Epidermal melanocyte (primary cell): Measurements from ENCODE around the gene SPA17.

ENCODE experiments used
- DNase-seq: peaks from one replicate; pipeline ENCODE4 v3.0.0; 2011; ENCODE audit warnings: low spot score; ENCODE audit not compliant: insufficient read length

Gene SPA17

DNA sequence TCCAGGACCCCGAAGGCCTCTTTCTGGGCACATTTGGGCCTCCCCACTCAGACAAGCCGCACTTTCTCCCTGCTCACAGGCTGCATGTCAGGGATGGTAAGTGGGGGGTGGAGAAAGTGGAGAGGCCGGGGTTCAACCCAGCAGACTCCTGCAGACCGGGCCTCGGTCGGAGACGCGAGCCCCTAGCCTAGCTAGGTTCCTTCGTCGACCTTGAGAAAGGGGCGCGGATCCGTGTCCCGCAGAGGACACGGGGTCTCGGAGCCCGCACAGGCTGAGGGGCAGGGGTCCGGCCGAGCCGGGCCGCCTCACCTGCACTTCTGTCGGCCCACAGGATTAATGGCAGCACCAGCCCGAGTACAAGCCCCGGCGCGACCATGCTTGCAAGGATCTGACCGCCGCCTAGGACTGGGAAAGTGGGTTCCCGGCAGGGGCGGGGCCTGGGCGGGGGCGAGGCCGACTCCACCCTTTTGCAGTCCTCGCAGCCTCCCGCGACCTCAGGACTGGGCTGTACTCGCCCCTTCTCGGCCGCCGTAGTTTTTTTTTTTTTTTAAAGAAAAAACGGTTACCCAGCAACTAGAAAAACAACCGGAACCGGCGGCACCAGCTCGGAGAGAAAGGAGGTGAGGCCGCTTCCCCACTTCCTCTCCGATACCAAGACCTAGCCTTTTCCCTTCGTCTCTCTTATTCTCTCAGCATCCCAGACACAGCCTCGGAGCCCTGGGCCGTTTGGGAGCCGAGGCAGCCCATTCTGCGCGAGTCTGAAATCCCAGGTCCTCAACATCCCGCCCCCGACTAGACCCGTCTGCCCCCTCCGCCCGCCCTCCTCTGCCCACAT lies at the start of gene SPA17, which contains the start of gene SIAE:
TSS of gene SPA17 (plus strand) at position 572 of the 835 bp plus-strand sequence. CDS start 1,361 bp downstream, outside the sequence.
TSS of gene SIAE (minus strand) at position 407 of the 835 bp plus-strand sequence. CDS start at position 376, 31 bp downstream.
- DNase-seq: peak; percentile 93

DNA sequence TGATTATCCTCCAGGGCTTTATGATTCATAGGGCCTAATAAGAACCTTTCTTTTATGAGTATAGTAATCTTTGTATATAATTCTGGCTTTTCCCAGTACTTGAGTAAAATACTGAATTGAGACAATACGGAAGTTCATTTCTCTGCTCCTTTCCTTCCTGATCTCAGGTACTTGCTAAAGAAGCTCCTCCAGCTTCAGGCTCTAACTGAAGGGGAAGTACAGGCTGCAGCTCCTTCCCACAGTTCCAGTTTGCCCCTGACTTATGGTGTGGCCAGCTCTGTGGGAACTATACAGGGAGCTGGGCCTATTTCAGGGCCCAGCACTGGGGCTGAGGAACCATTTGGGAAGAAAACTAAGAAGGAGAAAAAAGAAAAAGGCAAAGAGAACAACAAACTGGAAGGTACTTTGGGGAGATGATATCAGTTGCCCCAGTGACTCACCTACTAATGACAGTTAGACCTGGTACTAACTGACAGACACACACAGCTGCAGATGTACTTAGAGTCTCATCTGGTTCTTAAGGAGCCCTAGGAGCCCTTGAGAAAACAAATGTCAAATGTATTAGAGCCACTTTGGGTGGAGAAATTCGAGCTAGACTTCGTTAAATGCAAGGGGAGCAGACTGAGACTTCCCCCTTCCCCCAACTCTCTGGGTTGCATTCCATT lies 48.1 kb upstream of the SPA17 start:
- DNase-seq: no peak

DNA sequence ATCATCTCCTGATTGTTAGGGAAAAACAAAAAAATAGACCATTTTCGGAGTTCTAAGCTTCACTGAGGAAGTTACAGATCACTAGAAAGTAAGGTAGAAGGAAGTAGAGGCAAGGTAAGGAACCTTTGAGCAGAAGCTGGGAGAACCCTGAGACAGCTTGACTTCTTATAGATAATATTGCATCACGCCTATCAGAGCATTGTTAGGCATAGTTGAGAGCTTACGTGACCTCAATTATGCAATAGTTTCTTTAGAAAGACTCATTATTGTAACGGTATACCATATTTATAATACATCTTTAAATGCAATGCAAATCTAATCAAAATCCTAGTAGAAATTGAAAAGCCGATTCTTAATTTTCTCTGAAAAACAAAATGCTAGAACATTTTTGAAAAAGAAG lies 46.2 kb upstream of the SPA17 start:
- no peak for DNase-seq

DNA sequence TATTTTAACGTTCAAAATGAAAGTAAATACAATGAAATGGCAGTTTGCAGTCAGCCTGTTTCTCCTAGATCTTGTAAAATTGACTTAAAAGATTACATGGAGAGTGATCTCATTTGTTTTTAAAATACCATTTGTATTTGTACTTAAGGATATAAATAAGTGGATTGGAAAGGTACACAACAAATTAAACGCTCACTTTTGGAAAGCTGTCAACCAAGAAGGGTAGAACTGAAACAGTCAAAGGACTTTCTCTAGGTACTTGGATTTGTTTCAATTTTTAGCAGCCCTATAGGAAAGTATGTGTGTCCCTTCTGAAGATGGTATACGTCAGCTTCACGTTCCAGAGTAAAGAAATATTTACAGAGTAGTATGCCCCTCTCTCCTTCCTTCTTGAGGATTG lies 43.7 kb upstream of the SPA17 start:
- no peak for DNase-seq

DNA sequence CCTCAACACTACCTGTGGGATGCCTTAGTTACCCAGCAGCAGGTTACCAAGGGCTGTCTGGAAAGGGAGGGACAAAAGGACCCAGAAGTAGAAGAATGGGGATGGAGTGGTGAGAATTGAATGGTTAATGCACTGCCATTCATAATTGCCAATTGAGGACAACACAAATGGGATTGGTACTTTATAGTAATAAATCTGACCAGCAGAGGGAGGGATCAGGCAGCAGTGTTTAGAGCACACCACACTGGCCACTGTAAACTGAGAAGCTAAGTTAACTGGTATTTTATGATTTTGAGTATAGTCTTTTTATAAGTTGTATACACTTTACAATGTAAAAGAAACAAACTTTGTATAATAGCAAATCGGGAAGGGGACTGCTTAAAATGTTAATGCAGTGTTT lies 40.3 kb upstream of the SPA17 start:
- no peak for DNase-seq

DNA sequence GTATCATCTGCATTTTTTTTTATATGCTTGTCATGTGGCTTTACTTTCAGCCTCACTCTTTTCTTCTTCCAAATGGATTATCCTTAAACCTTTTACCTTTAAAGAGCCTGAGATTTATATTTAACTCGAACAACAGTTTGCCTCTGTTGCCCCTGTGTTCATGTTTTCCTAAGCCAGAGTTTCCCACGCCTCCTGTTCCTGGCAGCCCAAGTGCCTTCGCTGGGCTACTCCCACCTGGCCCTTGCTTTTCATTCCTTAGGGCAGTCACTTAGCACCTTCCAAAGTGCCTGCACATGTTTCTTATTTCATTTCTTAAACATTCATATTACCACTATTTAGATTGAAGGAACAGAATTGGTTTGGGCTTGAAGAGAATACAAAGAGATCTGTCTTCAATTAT lies 37.8 kb upstream of the SPA17 start:
- no peak for DNase-seq

DNA sequence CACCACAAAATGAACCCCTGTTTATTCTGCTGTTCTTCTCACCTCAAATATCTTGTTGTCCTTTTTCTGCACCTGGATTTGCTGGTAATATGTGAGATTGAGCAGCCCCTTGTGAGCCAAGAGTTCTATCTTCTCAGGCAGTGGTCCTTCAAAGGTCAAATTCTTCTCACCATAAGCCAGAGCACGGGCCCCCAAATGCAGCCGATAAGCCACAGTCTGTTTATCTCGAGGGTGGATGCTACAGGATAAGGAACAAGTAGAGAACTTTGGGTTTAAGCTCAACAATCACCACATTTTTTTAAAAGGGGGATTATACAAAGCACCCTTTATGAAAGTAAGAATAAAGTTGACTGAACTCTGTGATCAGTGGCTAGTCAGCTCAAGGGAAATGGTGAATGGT lies 35.2 kb upstream of the SPA17 start:
- no peak for DNase-seq

DNA sequence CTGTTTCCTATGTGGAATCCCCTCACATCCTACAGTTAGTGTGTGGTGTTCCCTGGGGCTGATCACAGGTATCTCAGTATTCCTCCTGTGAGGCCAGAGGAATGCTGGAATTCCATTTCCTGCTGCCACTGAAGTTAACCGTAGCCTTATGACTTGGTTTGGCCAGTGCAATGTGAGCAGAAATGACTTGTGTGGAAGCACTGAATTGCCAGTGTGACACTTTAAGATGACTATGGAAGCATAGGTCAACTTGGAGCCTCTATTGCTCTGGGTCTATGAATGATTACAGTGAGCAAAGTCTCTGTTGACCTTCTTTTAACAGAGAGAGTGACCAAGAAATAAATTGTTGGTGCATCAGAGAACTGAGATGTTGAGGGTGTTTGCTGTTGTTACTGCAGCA lies 34.5 kb upstream of the SPA17 start:
- DNase-seq: no peak

DNA sequence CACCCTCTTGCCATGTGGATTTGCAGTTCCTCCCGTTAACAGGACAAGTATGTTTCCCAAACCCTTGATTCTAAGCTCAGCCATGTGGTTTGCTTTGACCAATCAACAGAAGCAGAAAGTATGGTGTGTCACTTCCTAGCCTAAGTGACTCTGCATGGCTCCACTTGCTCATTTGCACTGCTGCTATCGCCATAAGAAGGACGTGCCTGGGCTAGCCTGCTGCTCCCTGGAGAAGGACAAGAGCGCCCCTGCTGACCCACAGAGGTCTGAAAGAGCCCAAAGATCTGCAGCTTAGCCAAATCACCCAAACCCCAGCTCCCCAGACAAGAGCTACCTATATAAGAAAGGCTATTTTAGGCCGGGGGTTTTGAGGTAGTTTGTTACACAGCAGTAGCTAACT lies 33.0 kb upstream of the SPA17 start:
- DNase-seq: no peak

DNA sequence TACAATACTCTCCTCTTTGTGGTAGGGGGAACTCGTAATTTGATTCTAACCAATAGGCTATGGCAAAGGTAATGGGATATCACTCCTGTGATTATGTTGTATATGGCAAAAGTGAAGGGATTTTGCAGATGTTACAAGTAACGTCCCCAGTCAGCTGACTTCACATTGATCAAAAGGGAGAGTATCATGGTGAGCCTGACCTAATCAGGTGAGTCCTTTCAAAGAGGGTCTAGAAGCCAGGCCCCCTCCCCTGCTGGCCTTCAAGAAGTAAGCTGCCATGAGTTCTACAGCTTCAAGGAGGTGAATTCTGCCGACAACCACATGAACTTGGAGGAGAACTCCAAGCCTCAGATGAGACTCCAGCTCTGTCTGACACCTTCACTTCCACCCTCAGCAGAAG lies 31.1 kb upstream of the SPA17 start:
- no peak for DNase-seq

DNA sequence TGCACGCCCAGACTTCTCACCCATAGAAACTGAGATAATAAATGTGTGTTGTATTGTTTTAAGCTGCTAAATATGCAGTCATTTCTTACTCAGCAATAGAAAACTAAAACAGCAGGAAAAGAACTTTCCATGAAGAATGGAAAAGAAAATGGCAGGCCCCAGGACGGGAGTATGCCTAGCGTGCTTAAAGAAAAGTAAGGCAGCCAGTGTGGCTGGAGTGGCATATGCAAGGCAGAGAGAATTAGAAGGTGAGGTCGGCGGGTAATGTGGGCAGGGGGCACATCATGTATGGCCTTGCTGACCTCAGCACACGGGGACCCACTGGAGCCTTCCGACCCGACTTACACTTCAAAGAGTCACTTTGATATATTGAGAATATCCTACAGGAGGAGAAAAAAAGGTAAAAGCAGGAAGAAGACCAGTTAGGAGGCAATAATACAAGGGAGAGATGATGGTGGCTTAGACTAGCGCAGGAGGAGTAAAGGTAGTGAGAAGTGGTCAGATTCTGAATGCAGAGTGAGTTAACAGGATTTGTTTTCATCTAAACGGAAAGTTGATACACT lies 30.6 kb upstream of the SPA17 start:
- DNase-seq: no peak

DNA sequence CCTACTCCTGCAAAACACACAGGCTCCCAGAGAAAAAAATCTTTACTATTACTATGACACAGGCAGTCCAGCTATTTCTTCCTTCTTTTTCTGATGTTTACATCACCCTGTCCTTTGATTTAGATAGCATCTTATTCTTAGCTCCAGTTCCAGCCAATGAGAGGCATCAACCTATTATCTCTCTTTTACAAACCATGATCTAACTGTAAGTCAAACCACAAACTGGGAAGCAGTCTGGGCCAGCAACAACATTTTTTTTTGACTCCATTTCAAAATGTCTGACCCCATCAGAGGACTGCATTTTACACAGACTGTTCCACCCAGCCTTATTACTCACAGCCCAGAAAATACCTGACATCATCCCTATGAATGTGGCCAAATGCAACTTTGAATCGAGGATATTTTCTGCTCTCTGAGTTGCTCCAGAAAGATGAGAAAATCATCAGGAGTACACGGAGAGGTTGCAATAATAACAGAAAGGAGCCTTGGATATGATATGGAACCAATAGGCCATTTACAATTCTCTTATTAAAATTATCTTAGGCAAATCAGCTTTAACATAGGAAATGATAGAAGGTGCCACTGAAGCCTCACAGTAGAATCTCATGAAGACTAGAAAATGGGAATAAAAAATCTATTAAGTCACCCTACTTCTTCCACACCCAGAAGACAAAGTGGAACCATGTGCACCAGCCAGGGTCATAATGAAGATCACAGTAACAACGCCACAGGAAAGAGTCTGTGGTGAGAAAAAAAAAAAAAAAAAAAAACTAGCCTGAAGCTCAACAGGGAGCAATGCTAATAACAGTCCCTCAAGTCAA lies 29.9 kb upstream of the SPA17 start:
- DNase-seq: no peak

DNA sequence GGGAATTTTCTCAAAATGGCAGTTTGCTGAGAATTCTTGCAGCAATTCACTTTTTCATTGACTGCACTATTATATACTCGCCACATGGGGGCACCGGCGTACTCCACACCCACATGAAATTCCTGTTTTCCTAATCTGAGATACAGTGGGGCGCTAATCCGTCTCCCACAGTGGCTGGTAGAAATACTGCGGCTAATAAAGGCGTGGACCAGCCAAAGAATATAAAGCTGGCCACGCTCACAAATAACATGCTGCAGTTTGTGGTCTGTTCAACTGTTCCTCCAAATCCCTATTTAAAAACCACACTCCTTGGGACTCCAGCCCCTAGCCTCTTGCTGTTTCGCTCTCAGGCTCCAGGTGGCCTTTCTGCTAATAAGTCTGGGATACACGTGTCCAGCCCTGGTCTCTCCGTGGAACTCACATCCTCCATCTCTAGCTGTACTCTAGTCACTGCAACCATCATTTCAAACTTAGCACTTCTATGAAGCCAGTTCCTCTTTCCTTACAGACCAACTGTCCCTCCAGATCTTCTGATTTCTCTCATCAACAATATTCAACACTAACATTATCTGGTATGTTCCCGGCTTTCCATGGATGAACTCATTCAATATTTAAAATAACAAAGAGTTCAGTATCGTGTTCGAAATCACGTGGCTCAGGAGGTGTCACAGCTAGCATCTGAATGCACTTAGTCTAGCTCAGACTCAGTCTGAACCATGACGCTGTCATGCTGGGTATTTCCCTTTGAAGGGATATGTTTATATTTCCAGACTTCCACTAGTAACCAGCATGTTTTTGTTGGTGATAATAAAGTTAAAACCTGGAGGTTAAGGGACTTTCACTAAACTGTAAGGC lies 29.1 kb upstream of the SPA17 start:
- DNase-seq: peak; percentile 43

DNA sequence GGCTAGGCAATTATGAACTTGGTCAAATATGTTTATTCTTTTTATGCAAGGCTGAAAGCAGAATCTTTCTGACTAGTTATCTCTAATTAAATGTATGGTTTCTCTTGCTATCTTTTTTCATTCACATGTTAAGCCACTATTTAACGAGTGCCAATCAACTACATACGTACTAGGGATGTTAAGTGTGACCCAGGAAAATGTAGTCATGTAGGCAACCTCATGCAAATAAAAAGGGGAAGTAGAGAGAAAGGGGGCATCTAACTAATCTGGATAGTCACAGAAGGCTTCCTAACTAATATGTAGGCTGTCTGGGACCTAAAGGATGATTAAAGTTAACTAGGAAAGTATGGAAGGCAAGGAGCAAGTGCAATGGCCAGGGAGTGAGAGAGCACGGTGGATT lies 27.6 kb upstream of the SPA17 start:
- DNase-seq: no peak

DNA sequence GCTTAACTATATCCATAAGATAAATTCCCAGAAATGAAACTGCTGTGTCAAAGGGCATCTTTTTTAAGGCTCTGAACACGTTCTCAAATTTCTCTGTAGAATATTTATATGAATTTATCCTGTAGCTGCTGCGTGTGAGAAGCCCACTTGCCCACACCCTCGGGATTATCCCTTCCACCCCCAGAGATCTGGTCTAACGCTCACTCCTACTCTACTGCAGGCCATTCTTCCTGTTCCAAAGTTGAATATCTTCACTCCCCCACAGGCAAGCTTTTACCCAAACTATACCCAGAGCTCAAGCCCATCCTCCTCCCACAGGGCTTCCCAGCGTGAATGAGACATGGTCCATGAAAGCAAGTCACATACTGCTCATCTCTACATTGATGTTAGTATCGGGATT lies 25.1 kb upstream of the SPA17 start:
- no peak for DNase-seq

DNA sequence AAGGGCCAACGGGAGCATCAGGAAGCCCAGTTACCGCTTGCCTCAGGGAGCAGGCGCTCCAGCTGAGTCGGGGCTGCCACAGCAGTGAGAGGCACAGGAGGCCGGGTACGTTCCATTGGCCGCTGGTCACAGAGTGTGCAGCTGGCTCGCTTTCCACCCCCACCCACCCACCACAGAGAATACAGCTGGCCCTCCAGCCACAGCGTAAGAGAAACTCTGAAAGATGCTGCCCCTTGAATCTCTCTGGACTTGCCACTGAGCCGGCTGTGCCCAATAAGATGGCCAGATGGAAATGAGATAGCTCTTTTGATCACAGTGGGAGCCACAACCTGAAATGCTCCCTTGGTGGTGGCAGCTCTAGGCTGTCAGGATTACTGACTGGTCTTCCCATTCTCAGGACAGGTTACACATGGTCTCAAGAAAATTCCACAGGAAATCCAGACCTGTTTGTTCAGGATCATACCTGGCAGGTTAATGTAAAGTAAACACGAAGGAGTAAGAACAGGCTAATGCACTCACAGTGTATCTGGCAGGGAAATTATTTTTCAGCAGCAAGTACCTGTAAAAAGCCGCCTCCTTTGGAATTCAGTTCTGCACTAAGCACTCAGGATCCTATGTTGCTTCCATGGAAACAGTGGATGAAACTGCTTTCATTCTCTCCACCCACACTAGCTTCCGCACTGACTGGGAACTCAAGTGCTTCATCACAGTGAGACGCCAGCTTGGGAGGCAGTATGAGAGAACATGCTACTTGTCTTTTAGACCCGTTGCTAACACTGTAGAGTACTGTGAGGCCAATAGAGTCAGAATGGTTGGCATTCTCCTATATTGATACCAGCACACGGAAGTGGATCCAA lies 16.7 kb upstream of the SPA17 start:
- no peak for DNase-seq

DNA sequence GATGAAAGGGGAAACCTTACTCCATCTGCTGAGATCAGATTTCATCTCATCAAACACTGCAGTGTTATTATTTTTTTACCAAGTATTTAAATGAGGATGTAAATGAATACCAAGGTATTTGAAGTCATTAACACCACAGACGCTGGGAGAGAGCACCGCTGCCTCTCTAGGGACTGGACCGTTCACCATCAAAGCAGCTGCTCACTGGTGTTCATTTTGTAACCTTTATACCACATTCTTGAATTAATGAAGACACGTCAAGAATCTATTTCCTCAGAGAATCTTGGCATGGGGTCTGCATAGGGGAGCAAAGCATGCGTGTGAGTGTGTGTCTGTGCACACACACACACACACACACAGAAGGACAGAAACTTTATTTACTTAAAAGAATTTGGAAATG lies 15.8 kb upstream of the SPA17 start:
- DNase-seq: no peak

DNA sequence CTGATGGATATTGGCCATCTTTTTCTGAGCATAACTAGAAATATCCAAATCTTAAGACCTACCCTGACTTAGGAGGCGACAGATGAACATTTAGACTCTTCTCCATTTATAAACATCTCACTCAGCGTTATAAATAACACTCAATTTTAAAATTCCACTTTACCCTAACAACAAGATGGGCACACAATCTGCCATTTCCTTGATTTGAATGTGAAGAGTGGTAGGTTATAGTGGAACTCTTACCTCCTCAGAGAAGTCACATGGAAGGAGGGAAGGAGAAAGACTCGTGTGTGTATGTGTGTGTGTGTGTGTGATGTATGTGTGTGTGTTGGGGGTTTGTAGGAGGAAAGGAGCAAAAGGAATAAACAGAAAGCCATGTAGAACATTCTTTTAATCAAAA lies 15.2 kb upstream of the SPA17 start:
- no peak for DNase-seq

DNA sequence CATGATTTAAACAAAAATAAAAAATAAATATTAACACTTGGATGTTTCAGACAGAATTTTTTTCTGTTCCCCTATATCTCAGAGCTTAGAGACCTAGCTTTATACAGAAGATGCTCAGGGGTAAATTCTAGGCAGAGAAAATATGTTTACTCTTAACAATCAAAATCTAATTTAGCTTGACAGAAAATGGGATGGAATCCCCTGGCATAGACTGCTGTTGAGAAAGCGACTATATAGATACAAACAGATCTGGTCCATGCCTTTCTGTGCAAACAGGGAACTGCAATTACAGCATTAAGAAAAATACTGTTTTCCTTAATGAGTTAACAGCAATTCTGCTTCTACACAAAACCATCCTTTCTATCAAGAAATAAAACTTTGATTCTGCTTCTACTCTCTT lies 14.7 kb upstream of the SPA17 start:
- no peak for DNase-seq

DNA sequence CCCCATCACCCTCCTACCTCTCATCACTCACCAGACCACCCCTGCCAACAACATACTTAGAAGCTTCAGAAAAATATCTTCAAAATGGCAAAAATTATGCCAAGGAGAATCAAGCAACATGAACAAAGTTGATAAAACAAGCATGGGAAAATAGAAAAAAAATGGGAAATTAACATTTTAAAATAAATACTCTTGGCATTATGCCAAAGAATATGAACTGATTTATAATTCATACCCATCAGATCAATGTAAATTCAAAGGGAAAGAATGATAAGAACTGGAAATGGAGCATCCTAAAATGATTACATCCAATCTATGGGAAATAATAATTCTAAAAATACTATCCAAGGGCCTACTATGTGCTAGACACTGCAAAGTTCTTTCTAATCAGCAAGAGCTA lies 12.2 kb upstream of the SPA17 start:
- DNase-seq: no peak
